ENCODE measurements around the gene PTGES3L.
A peak's percentile ranks its signal among the peaks of the same experiment; 100 is the strongest.
"Not testable (repeated sequence)": the region's sequence is repeated elsewhere in the genome, so short reads cannot be mapped to it uniquely, and the experiment has no call there.

Gene PTGES3L

GRCh38 chr17:42997984-42998938, 18.4 kb upstream of the PTGES3L start, which contains the start of gene RPL27:
RPL27 (plus strand) TSS chr17:42998419; CDS start chr17:42998751, 332 bp downstream.
- no peaks in the 10 kb centered on the region for H3K27me3 Mint-ChIP-seq
- H3K36me3 Mint-ChIP-seq = peaks cover 43% of the 10 kb centered on the region
- ATAC-seq = peak; percentile 99
- H3K4me3 Mint-ChIP-seq = peak within 1 kb of the TSS; percentile 87
- H3K4me1 Mint-ChIP-seq = peaks cover 34% of the 10 kb centered on the region
- H3K9me3 Mint-ChIP-seq = no peaks in the 10 kb centered on the region
- peak within 1 kb of the TSS; percentile 94 for H3K27ac Mint-ChIP-seq

GRCh38 chr17:42997390-42997983, 17.6 kb upstream of the PTGES3L start:
- no peaks in the 10 kb centered on the region for H3K27me3 Mint-ChIP-seq
- ATAC-seq = no peak
- peaks cover 42% of the 10 kb centered on the region for H3K36me3 Mint-ChIP-seq
- H3K27ac Mint-ChIP-seq = peak overlapping the region; percentile 94
- peak overlapping the region; percentile 87 for H3K4me3 Mint-ChIP-seq
- no peaks in the 10 kb centered on the region for H3K9me3 Mint-ChIP-seq
- H3K4me1 Mint-ChIP-seq = peaks cover 34% of the 10 kb centered on the region

DNA sequence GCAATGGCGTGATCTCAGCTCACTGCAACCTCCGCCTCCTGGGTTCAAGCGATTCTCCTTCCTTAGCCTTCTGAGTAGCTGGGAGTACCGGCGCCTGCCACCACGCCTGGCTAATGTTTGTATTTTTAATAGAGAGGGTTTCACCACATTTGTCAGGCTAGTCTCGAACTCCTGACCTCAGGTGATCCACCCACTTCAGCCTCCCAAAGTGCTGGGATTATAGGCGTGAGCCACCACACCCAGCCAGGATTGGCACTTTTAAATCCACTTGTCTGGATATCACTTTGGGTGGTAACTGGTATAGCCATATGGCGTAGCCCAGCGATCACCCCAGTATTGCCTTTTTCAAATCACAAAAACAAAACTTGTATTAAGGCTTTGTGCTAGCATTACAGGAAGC, 14.0 kb upstream of the PTGES3L start:
- not testable (repeated sequence) for H3K4me3 Mint-ChIP-seq, H3K27me3 Mint-ChIP-seq, H3K27ac Mint-ChIP-seq, H3K9me3 Mint-ChIP-seq, ATAC-seq
- peaks cover 28% of the 10 kb centered on the region for H3K4me1 Mint-ChIP-seq
- peaks cover 48% of the 10 kb centered on the region for H3K36me3 Mint-ChIP-seq

- Mint-ChIP-seq H3K27ac (no peak overlapping the region), H3K4me3 (no peak overlapping the region), H3K36me3 (peaks cover 51% of the 10 kb centered on the region), H3K27me3 (no peaks in the 10 kb centered on the region), H3K4me1 (peaks cover 22% of the 10 kb centered on the region), H3K9me3 (no peaks in the 10 kb centered on the region)
- no peak for ATAC-seq
Measured at GRCh38 chr17:42992872-42993271, 13.0 kb upstream of the PTGES3L start.

GRCh38 chr17:42991471-42991870, 11.6 kb upstream of the PTGES3L start:
- Mint-ChIP-seq H3K4me3 (no peak overlapping the region), H3K4me1 (peaks cover 18% of the 10 kb centered on the region), H3K27me3 (no peaks in the 10 kb centered on the region), H3K9me3 (no peaks in the 10 kb centered on the region), H3K36me3 (peaks cover 54% of the 10 kb centered on the region), H3K27ac (no peak overlapping the region)
- ATAC-seq = no peak

DNA sequence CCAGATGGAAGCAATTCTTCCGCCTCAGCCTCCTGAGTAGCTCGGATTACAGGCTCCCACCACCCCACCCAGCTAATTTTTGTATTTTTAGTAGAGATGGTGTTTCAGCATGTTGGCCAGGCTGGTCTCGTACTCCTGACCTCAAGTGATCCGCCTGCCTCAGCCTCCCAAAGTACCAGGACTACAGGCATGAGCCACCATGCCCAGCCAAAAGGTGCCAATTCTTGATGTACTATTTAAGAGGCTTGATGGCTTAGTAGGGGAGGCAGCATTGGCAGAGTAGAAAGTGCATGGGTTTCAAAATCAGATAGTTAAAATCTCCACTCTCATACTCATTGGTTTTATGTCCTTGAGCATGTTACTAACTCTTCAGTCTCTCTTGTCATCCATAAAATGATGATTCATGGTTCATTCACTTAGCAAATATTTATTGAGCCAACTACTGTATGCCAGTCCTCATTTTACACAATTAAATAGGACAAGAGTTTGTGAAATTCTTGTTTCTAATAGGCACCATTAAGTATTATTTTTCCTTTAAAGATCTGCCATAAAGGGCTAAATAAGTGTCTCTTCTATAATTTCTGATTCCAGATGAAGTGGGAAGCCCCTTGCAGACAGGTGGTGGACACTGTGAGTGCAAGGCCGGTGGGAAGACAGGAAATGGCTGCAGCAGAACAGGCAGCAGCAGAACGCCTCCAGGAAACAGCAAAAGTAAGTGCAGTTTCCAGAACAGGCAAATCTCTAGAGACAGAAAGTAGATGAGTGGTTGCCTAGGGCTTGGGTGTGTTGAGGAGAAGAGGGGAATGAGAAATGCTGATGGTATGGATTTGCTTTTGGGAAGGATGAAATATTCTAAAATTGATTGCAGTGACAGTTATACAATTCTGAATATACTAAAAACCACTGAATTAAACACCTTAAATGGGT, 10.1 kb upstream of the PTGES3L start:
- Mint-ChIP-seq H3K4me3 (no peak overlapping the region), H3K27me3 (no peaks in the 10 kb centered on the region), H3K27ac (peak overlapping the region; percentile 53), H3K36me3 (peaks cover 54% of the 10 kb centered on the region), H3K4me1 (peaks cover 25% of the 10 kb centered on the region), H3K9me3 (no peaks in the 10 kb centered on the region)
- ATAC-seq = no peak

DNA sequence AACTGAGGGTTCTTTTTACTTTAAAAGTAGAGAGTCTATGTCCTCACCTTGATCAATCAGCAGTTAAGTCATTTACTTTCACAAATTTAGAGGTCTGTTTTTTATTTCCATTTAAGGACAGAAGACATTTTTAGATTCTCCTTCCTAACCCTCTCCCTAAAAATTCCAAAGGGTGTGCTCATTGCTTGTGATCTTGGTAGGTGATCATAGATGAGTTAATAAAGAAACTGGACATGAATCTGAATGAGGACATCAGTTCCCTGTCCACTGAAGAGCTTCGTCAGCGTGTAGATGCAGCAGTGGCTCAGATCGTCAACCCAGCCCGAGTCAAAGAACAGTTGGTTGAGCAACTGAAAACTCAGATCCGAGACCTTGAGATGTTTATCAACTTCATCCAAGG, 9.3 kb upstream of the PTGES3L start:
- Mint-ChIP-seq H3K9me3 (no peaks in the 10 kb centered on the region), H3K27me3 (no peaks in the 10 kb centered on the region), H3K27ac (no peak overlapping the region), H3K4me3 (no peak overlapping the region), H3K4me1 (peaks cover 26% of the 10 kb centered on the region), H3K36me3 (peaks cover 53% of the 10 kb centered on the region)
- ATAC-seq = no peak

- H3K36me3 Mint-ChIP-seq = peaks cover 41% of the 10 kb centered on the region
- H3K27me3 Mint-ChIP-seq = no peaks in the 10 kb centered on the region
- H3K4me3 Mint-ChIP-seq = peak overlapping the region; percentile 67
- H3K4me1 Mint-ChIP-seq = peaks cover 58% of the 10 kb centered on the region
- ATAC-seq = peak; percentile 89
- peak overlapping the region; percentile 89 for H3K27ac Mint-ChIP-seq
- no peaks in the 10 kb centered on the region for H3K9me3 Mint-ChIP-seq
Measured at GRCh38 chr17:42985225-42985624, 5.3 kb upstream of the PTGES3L start.

- no peaks in the 10 kb centered on the region for H3K27me3 Mint-ChIP-seq
- peak overlapping the region; percentile 98 for H3K27ac Mint-ChIP-seq
- H3K4me3 Mint-ChIP-seq = peak overlapping the region; percentile 90
- H3K4me1 Mint-ChIP-seq = peaks cover 66% of the 10 kb centered on the region
- H3K9me3 Mint-ChIP-seq = no peaks in the 10 kb centered on the region
- peaks cover 17% of the 10 kb centered on the region for H3K36me3 Mint-ChIP-seq
- no peak for ATAC-seq
Measured at GRCh38 chr17:42982266-42982665, 2.4 kb upstream of the PTGES3L start.

DNA sequence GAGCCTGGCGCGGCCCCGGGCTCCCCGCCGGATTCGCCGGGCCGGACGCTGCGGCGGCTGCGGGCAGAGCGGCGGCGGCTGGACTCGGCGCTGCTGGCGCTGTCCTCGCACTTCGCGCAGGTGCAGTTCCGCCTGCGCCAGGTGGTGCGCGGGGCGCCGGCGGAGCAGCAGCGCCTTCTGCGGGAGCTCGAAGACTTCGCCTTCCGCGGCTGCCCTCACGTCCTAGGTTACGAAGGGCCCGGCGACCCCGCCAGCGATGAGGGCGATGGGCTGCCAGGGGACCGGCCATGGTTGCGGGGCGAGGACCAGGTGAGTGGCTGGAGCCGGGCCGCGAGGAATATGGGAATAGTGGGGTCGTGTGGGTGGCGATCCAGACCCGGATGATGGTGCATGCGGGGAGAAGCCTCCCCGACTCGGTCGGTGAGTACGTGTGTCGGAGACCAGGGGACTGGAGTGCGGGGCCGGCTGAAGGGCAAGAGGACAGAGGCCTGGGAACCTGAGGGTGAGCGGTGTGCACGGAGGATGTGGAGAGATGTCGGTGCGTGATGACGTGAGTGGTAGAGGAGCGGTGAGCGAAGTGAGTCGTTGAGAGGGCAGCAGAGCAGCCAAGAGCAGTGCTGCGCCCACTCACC, 1.0 kb upstream of the PTGES3L start:
- ATAC-seq = peak; percentile 79
- Mint-ChIP-seq H3K27me3 (no peaks in the 10 kb centered on the region), H3K4me3 (peak overlapping the region; percentile 90), H3K27ac (peak overlapping the region; percentile 98), H3K4me1 (peaks cover 63% of the 10 kb centered on the region), H3K9me3 (no peaks in the 10 kb centered on the region), H3K36me3 (peaks cover 17% of the 10 kb centered on the region)

DNA sequence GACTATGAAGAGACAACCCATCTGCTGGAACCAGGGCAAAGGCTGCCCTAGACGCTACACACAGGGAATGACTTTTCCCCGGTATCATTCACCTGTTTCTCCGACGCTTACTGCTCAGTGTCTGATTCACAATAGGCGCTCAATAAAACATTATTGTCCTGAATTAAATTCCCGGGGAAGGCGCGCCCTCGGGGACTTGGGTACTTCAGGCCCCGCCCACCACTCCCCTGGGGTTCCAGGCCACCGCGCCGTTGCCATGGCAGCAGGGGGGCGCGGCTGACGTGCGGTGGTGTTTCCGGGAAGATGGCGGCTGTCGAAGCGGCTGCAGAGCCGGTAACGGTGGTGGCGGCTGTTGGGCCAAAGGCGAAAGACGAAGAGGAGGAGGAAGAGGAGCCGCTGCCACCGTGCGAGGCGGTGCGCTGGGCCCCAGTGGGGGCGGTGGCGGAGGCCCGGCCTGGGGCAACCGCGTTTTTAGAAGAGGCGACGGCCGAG, 440 bp upstream of the PTGES3L start, which contains the start of gene RUNDC1:
RUNDC1 (plus strand) TSS at position 292 of the 492 bp plus-strand sequence; CDS start at position 304, 12 bp downstream.
- Mint-ChIP-seq H3K9me3 (no peaks in the 10 kb centered on the region), H3K27me3 (no peaks in the 10 kb centered on the region), H3K4me3 (peak within 1 kb of the TSS; percentile 98), H3K36me3 (peaks cover 17% of the 10 kb centered on the region), H3K27ac (peak within 1 kb of the TSS; percentile 98), H3K4me1 (peaks cover 58% of the 10 kb centered on the region)
- ATAC-seq = peak; percentile 90

DNA sequence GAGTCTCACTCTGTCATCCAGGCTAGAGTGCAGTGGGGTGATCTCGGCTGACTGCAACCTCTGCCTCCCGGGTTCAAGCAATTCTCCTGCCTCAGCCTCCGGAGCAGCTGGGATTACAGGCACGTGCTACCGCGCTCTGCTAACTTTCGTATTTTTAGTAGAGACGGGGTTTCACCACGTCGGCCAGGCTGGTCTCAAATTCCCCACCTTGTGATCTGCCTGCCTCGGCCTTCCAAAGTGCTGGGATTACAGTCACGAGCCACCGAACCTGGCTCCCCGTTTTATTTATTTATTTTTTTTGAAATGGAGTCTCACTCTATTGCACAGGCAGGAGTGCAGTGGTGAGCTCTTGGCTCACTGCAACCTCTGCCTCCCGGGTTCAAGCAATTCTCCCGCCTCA, 4.2 kb downstream of the PTGES3L start:
- peaks cover 16% of the 10 kb centered on the region for H3K4me1 Mint-ChIP-seq
- not testable (repeated sequence) for H3K36me3 Mint-ChIP-seq, ATAC-seq, H3K4me3 Mint-ChIP-seq, H3K27ac Mint-ChIP-seq, H3K9me3 Mint-ChIP-seq, H3K27me3 Mint-ChIP-seq

- no peak for ATAC-seq
- no peak overlapping the region for H3K4me3 Mint-ChIP-seq
- H3K36me3 Mint-ChIP-seq = peaks cover 2% of the 10 kb centered on the region
- H3K27ac Mint-ChIP-seq = no peak overlapping the region
- H3K4me1 Mint-ChIP-seq = peaks cover 11% of the 10 kb centered on the region
- no peaks in the 10 kb centered on the region for H3K27me3 Mint-ChIP-seq
- H3K9me3 Mint-ChIP-seq = no peaks in the 10 kb centered on the region
Measured at GRCh38 chr17:42975265-42975664, 4.6 kb downstream of the PTGES3L start.

DNA sequence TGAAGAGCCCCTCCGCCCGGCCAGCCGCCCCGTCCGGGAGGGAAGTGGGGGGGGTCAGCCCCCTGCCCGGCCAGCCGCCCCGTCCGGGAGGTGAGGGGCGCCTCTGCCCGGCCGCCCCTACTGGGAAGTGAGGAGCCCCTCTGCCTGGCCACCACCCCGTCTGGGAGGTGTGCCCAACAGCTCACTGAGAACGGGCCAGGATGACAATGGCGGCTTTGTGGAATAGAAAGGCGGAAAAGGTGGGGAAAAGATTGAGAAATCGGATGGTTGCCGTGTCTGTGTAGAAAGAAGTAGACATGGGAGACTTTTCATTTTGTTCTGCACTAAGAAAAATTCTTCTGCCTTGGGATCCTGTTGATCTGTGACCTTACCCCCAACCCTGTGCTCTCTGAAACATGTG, 6.6 kb downstream of the PTGES3L start:
- H3K36me3 Mint-ChIP-seq, ATAC-seq, H3K4me1 Mint-ChIP-seq, H3K27me3 Mint-ChIP-seq, H3K27ac Mint-ChIP-seq, H3K9me3 Mint-ChIP-seq, H3K4me3 Mint-ChIP-seq: not testable (repeated sequence)

Measured in stimulated activated memory B cell treated with anti-CD40 and anti-IgM and Interleukin-4, amounts not matched to agents 10 μg/mL and 1 μg/mL and 100 μg/mL, for 72 hours (primary cell).